ENCODE measurements around the gene EPC1.
"Not testable (repeated sequence)": the region's sequence is repeated elsewhere in the genome, so short reads cannot be mapped to it uniquely, and the experiment has no call there.

The EPC1 gene

GRCh38 chr10:32271617-32272016 lies 75.3 kb downstream of the EPC1 start:
- no peak for DNase-seq (ENCODE audit: low spot score)

- DNase-seq (ENCODE audit: low spot score), result no peak
Measured at GRCh38 chr10:32269343-32270100, 77.4 kb downstream of the EPC1 start.

GRCh38 chr10:32268788-32269187 lies 78.2 kb downstream of the EPC1 start:
- DNase-seq (ENCODE audit: low spot score), result no peak

GRCh38 chr10:32266979-32267378 lies 80.0 kb downstream of the EPC1 start:
- no peak for DNase-seq (ENCODE audit: low spot score)

- no peak for DNase-seq (ENCODE audit: low spot score)
Measured at GRCh38 chr10:32266566-32266965, 80.4 kb downstream of the EPC1 start.

GRCh38 chr10:32265756-32266155 lies 81.2 kb downstream of the EPC1 start:
- DNase-seq (ENCODE audit: low spot score), result no peak

- DNase-seq (ENCODE audit: low spot score), result no peak
Measured at GRCh38 chr10:32263300-32263699, 83.7 kb downstream of the EPC1 start.

GRCh38 chr10:32259551-32259950 lies 87.4 kb downstream of the EPC1 start:
- no peak for DNase-seq (ENCODE audit: low spot score)

- peak; percentile 86 for DNase-seq (ENCODE audit: low spot score)
Measured at GRCh38 chr10:32256613-32257437, 90.1 kb downstream of the EPC1 start.

- DNase-seq (ENCODE audit: low spot score), result no peak
Measured at GRCh38 chr10:32253821-32254220, 93.1 kb downstream of the EPC1 start.

- DNase-seq (ENCODE audit: low spot score), result no peak
Measured at GRCh38 chr10:32253276-32253675, 93.7 kb downstream of the EPC1 start.

- DNase-seq (ENCODE audit: low spot score), result not testable (repeated sequence)
Measured at GRCh38 chr10:32250489-32250888, 96.5 kb downstream of the EPC1 start.

- DNase-seq (ENCODE audit: low spot score), result no peak
Measured at GRCh38 chr10:32246685-32247084, 100.3 kb downstream of the EPC1 start.

GRCh38 chr10:32245760-32246159 lies 101.2 kb downstream of the EPC1 start:
- DNase-seq (ENCODE audit: low spot score), result no peak

GRCh38 chr10:32244421-32245207 lies 102.3 kb downstream of the EPC1 start:
- no peak for DNase-seq (ENCODE audit: low spot score)

GRCh38 chr10:32244011-32244410 lies 102.9 kb downstream of the EPC1 start:
- DNase-seq (ENCODE audit: low spot score), result no peak

GRCh38 chr10:32241946-32242345 lies 105.0 kb downstream of the EPC1 start:
- DNase-seq (ENCODE audit: low spot score), result no peak

- no peak for DNase-seq (ENCODE audit: low spot score)
Measured at GRCh38 chr10:32240471-32240870, 106.5 kb downstream of the EPC1 start.

- DNase-seq (ENCODE audit: low spot score), result no peak
Measured at GRCh38 chr10:32239769-32240168, 107.2 kb downstream of the EPC1 start.

GRCh38 chr10:32237644-32238345 lies 109.2 kb downstream of the EPC1 start:
- DNase-seq (ENCODE audit: low spot score), result no peak

- no peak for DNase-seq (ENCODE audit: low spot score)
Measured at GRCh38 chr10:32234471-32234870, 112.5 kb downstream of the EPC1 start.

GRCh38 chr10:32233375-32233774 lies 113.6 kb downstream of the EPC1 start:
- DNase-seq (ENCODE audit: low spot score), result not testable (repeated sequence)
